Neural progenitor cell (in vitro differentiated cells): ENCODE data around the gene RASGRF2.

ENCODE experiments used
- CTCF ChIP-seq: fragments of 200-600 bp; sonication (generic); IDR thresholded peaks from 2 replicates; pipeline ENCODE4 v1.5.1; 2017; ENCODE audit warnings: antibody characterized with exemption, mild to moderate bottlenecking
- EZH2 ChIP-seq: fragments of 200-600 bp; sonication (generic); IDR thresholded peaks from 2 replicates; pipeline ENCODE4 v1.6.1; 2017; ENCODE audit warnings: antibody characterized with exemption, mild to moderate bottlenecking, moderate library complexity
- EZH2phosphoT487 ChIP-seq: fragments of 200-600 bp; sonication (generic); IDR thresholded peaks from 2 replicates; pipeline ENCODE4 v1.6.1; 2017; ENCODE audit warnings: antibody characterized with exemption

GRCh38 chr5:81105261-81105877 is 145.2 kb downstream of the RASGRF2 start:
- TF ChIP-seq CTCF = no peak
- TF ChIP-seq EZH2 = no peak
- no peak for TF ChIP-seq EZH2phosphoT487
